Left ventricle myocardium inferior (tissue), 1 donor: ENCODE data around the gene GPR35. TPM values are rescaled to one million over a fixed set of nuclear protein-coding genes. Genes with fewer than 3 reads are reported as not detected.

Experiments used
- DNase-seq: peaks from one replicate; pipeline ENCODE4 v3.0.0-alpha.2; 2020
- H3K27ac ChIP-seq: fragments of 200-600 bp; replicated peaks from 2 replicates; pipeline ENCODE4 v1.8.0; 2021
- H3K27me3 ChIP-seq: fragments of 200-600 bp; 2 replicates; pipeline ENCODE4 v1.8.0; 2021; ENCODE audit warnings: low read depth
- H3K36me3 ChIP-seq: fragments of 200-600 bp; 2 replicates; pipeline ENCODE4 v1.8.0; 2021
- H3K4me1 ChIP-seq: fragments of 200-600 bp; 2 replicates; pipeline ENCODE4 v1.8.0; 2021
- H3K4me3 ChIP-seq: fragments of 200-600 bp; 2 replicates; pipeline ENCODE4 v1.8.0; 2021; ENCODE audit warnings: mild to moderate bottlenecking, moderate library complexity
- H3K9me3 ChIP-seq: fragments of 200-600 bp; replicated peaks from 2 replicates; pipeline ENCODE4 v1.8.0; 2021
- CTCF ChIP-seq: fragments of 200-600 bp; IDR thresholded peaks from 2 replicates; pipeline ENCODE4 v1.8.0; 2021; ENCODE audit warnings: antibody characterized with exemption, mild to moderate bottlenecking, borderline replicate concordance
- intact Hi-C: fragments of 100-400 bp; cut with micrococcal nuclease; formaldehyde crosslinking; loops from one replicate; pipeline ENCODE4 v1.11.0; 2022
- total RNA-seq: library from RNA; stranded (reverse); fragmentation: NEBNext Ultra II Directional; extraction: Animal tissue kit (Norgen Biotek cat#: 25700); gene quantifications from one replicate; pipeline ENCODE4 v1.2.1, GENCODE V29; 2021
- donor health status: DM: no; HTN: yes; CAD: no; lungs with severe emphysema.

The GPR35 gene
- total RNA-seq, 1 donor from 2014 or later: 1.3 TPM

GRCh38 chr2:240645346-240645745 lies 20.1 kb downstream of the GPR35 start:
- Histone ChIP-seq H3K9me3 (no peaks in the 10 kb centered on the region), H3K4me3 (no peak overlapping the region), H3K27ac (no peak overlapping the region), H3K36me3 (no peaks in the 10 kb centered on the region), H3K27me3 (peaks cover 82% of the 10 kb centered on the region), H3K4me1 (no peaks in the 10 kb centered on the region)
- intact Hi-C loops: no loop called here
- no peak for TF ChIP-seq CTCF
- peak; percentile 1 for DNase-seq

GRCh38 chr2:240645801-240646175 lies 20.5 kb downstream of the GPR35 start:
- Histone ChIP-seq H3K27ac (no peak overlapping the region), H3K36me3 (no peaks in the 10 kb centered on the region), H3K27me3 (peaks cover 87% of the 10 kb centered on the region), H3K4me1 (no peaks in the 10 kb centered on the region), H3K4me3 (no peak overlapping the region), H3K9me3 (no peaks in the 10 kb centered on the region)
- intact Hi-C loops: no loop called here
- TF ChIP-seq CTCF: no peak
- peak; percentile 6 for DNase-seq

GRCh38 chr2:240646176-240646899 lies 21.1 kb downstream of the GPR35 start:
- H3K27me3 ChIP-seq: peaks cover 92% of the 10 kb centered on the region
- H3K9me3 ChIP-seq: no peaks in the 10 kb centered on the region
- no peak overlapping the region for H3K4me3 ChIP-seq
- no peak for TF ChIP-seq CTCF
- H3K27ac ChIP-seq: no peak overlapping the region
- no peaks in the 10 kb centered on the region for H3K36me3 ChIP-seq
- intact Hi-C loops: no loop called here
- peak; percentile 6 for DNase-seq
- H3K4me1 ChIP-seq: no peaks in the 10 kb centered on the region

GRCh38 chr2:240646900-240647502 lies 21.7 kb downstream of the GPR35 start:
- Histone ChIP-seq H3K9me3 (no peaks in the 10 kb centered on the region), H3K27me3 (peaks cover 97% of the 10 kb centered on the region), H3K36me3 (no peaks in the 10 kb centered on the region), H3K27ac (no peak overlapping the region), H3K4me1 (no peaks in the 10 kb centered on the region), H3K4me3 (no peak overlapping the region)
- intact Hi-C loops: no loop called here
- no peak for TF ChIP-seq CTCF
- no peak for DNase-seq

GRCh38 chr2:240647503-240648154 lies 22.3 kb downstream of the GPR35 start:
- peaks cover 97% of the 10 kb centered on the region for H3K27me3 ChIP-seq
- no peak overlapping the region for H3K27ac ChIP-seq
- H3K9me3 ChIP-seq: no peaks in the 10 kb centered on the region
- no peaks in the 10 kb centered on the region for H3K4me1 ChIP-seq
- H3K36me3 ChIP-seq: no peaks in the 10 kb centered on the region
- H3K4me3 ChIP-seq: no peak overlapping the region
- TF ChIP-seq CTCF: no peak
- no peak for DNase-seq
- intact Hi-C loops: no loop called here
